Body of pancreas (tissue), 4 donors: ENCODE measurements around the gene NPBWR2. TPM values are rescaled to one million over a fixed set of nuclear protein-coding genes. Genes with fewer than 3 reads are reported as not detected.
"Not testable (repeated sequence)": the region's sequence is repeated elsewhere in the genome, so short reads cannot be mapped to it uniquely, and the experiment has no call there.

Source experiments
- ATAC-seq: fragments of 150-250 bp; one replicate; pipeline ENCODE4 v1.9.1; 2016
- DNase-seq, 4 donors: peaks; one replicate each; pipeline ENCODE4 v3.0.0-alpha.2; 2019
- H3K27ac ChIP-seq, 4 donors: fragments of 200-600 bp; sonication (generic); 1 replicate in 3 of 4; 2 replicates in 1 of 4; pipeline versions ENCODE4 v1.5.1 to v1.6.1; 2016 to 2019; ENCODE audit warnings: mild to moderate bottlenecking in 1 of 4, mixed read lengths in 1 of 4, moderate library complexity in 1 of 4
- H3K27me3 ChIP-seq, 2 donors: fragments of 200-600 bp; sonication (generic); one replicate each; pipeline ENCODE4 v1.6.0; 2016; ENCODE audit warnings: mild to moderate bottlenecking in 1 of 2
- H3K36me3 ChIP-seq, 2 donors: fragments of 200-600 bp; sonication (generic); replicated peaks in 1 of 2; 2 replicates each; pipeline ENCODE4 v1.5.1; 2016; ENCODE audit warnings: low read depth in 2 of 2; ENCODE audit not compliant: insufficient read depth in 1 of 2
- H3K4me1 ChIP-seq: fragments of 200-600 bp; sonication (generic); one replicate; pipeline ENCODE4 v1.6.0; 2016
- H3K4me3 ChIP-seq, 2 donors: fragments of 200-600 bp; sonication (generic); 1 replicate in 1 of 2; 2 replicates in 1 of 2; pipeline ENCODE4 v1.5.1; 2016 to 2019
- H3K9me3 ChIP-seq, 3 donors: fragments of 200-600 bp; sonication (generic); 1 replicate in 2 of 3; 2 replicates in 1 of 3; pipeline ENCODE4 v1.5.1; 2016
- POLR2A ChIP-seq, 3 donors: fragments of 450-650 bp; IDR thresholded peaks; one replicate each; pipeline ENCODE4 v1.6.1; 2016; ENCODE audit warnings: antibody characterized with exemption in 3 of 3, mild to moderate bottlenecking in 2 of 3
- WGBS, 2 donors: methylation state at CpG; one replicate each; pipeline ENCODE4 v1.1.5; 2017; 5-methylcytosine and 5-hydroxymethylcytosine counted together
- intact Hi-C: fragments of 100-400 bp; cut with DNase I; formaldehyde crosslinking; loops from one replicate; pipeline ENCODE4 v1.15.1; 2023
- total RNA-seq, 2 donors: library from RNA; depleted of rRNA; stranded (reverse); fragments of >200 nt; gene quantifications; one replicate each; pipeline ENCODE4 v1.1.0, GENCODE V29; 2016
- TF ChIP-seq, protein P1 (sequence below), 7 experiments: fragments of 450-650 bp in 4 of 7; fragments of 200-600 bp in 3 of 7; sonication (generic) in 3 of 7; IDR thresholded peaks; one replicate each; pipeline ENCODE4 v1.5.1; 2016 to 2019; ENCODE audit warnings: antibody characterized with exemption in 7 of 7

The NPBWR2 gene
- total RNA-seq, 2 donors from 2014 or later = not detected

DNA sequence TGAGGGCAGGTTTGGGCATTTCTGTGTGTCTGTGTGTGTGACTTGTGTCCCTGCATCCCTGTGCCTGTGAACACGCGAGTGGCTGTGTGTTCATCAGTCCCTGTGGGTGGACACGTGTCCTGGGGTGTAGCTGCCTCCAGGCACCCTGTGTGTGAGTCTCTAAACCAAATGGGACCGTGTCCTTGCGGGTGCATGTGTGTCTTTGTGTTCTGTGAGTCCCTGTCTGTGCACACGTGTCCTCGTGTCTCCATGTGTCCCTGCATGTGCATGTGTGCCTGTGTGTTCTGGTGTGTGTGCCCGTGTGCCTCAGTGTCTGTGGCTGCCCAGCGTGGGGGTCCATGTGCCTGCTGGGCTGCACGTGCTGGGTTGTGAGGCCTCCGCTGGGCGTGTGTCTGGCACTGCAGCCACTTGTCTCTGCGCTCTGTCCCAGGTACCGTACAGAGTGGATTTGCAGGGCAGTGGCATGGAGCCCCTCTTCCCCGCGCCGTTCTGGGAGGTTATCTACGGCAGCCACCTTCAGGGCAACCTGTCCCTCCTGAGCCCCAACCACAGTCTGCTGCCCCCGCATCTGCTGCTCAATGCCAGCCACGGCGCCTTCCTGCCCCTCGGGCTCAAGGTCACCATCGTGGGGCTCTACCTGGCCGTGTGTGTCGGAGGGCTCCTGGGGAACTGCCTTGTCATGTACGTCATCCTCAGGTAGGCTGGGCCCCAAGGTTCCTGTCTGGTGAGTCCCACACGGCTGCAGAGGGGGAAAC is 14.9 kb downstream of the NPBWR2 start:
- Histone ChIP-seq H3K9me3 (no peaks in the 10 kb centered on the region), H3K27me3 (no peaks in the 10 kb centered on the region), H3K4me3 (no peak overlapping the region), H3K36me3 (no peaks in the 10 kb centered on the region), H3K4me1 (no peaks in the 10 kb centered on the region), H3K27ac (no peak overlapping the region)
- no peak for DNase-seq
- TF ChIP-seq, protein P1, sequence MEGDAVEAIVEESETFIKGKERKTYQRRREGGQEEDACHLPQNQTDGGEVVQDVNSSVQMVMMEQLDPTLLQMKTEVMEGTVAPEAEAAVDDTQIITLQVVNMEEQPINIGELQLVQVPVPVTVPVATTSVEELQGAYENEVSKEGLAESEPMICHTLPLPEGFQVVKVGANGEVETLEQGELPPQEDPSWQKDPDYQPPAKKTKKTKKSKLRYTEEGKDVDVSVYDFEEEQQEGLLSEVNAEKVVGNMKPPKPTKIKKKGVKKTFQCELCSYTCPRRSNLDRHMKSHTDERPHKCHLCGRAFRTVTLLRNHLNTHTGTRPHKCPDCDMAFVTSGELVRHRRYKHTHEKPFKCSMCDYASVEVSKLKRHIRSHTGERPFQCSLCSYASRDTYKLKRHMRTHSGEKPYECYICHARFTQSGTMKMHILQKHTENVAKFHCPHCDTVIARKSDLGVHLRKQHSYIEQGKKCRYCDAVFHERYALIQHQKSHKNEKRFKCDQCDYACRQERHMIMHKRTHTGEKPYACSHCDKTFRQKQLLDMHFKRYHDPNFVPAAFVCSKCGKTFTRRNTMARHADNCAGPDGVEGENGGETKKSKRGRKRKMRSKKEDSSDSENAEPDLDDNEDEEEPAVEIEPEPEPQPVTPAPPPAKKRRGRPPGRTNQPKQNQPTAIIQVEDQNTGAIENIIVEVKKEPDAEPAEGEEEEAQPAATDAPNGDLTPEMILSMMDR (IDR thresholded peaks at IDR 0.05) = no peak
- TF ChIP-seq POLR2A (IDR thresholded peaks at IDR 0.05) = no peak
- intact Hi-C loops = no loop called here
- ATAC-seq = peak; percentile 12
- WGBS, 2 donors = 16 to 44% methylated on average over 12 to 26 of the region's 27 CpGs

- no peak for DNase-seq
- no peak for ATAC-seq
- H3K27me3 ChIP-seq = no peaks in the 10 kb centered on the region
- no peak overlapping the region for H3K27ac ChIP-seq
- WGBS, 2 donors = 18 to 21% methylated on average over 10 to 16 of the region's 16 CpGs
- H3K9me3 ChIP-seq = no peaks in the 10 kb centered on the region
- H3K4me3 ChIP-seq = no peak overlapping the region
- no peaks in the 10 kb centered on the region for H3K36me3 ChIP-seq
- intact Hi-C loops = no loop called here
- TF ChIP-seq, protein P1 (IDR thresholded peaks at IDR 0.05) = no peak
- TF ChIP-seq POLR2A (IDR thresholded peaks at IDR 0.05) = no peak
- no peaks in the 10 kb centered on the region for H3K4me1 ChIP-seq
These were observed 15.6 kb downstream of the NPBWR2 start for GRCh38 chr20:64091770-64092169.

DNA sequence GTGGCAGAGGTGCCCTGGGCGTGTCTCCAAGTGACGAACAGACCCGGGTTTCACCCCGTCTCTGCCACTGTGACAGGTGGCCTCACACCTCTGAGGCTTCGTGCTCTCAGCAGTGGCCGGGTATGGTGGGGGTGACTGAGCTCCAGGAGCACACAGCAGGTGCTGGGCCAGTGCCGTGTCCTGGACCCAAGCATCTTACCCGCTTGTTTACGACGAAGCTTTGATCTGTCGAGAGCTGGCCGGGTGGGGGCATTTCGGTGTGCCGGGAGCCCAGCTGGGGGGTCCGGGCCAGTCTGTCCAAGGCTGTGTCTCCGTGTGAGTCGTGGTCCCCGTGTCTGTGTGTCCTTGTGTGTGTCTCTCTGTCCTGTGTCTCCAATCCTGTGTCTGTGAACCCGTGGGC is 16.0 kb downstream of the NPBWR2 start:
- ATAC-seq (no peak), DNase-seq (no peak)
- TF ChIP-seq, protein P1 (IDR thresholded peaks at IDR 0.05) = no peak
- TF ChIP-seq POLR2A (IDR thresholded peaks at IDR 0.05) = no peak
- H3K4me1 ChIP-seq = no peaks in the 10 kb centered on the region
- H3K27me3 ChIP-seq = no peaks in the 10 kb centered on the region
- WGBS, 2 donors = 78% methylated on average over 19 of the region's 19 CpGs; no CpG with 5 or more reads in 1 of the 2 donors
- H3K4me3 ChIP-seq = no peak overlapping the region
- no peaks in the 10 kb centered on the region for H3K36me3 ChIP-seq
- H3K9me3 ChIP-seq = no peaks in the 10 kb centered on the region
- no peak overlapping the region for H3K27ac ChIP-seq
- intact Hi-C loops = no loop called here

DNA sequence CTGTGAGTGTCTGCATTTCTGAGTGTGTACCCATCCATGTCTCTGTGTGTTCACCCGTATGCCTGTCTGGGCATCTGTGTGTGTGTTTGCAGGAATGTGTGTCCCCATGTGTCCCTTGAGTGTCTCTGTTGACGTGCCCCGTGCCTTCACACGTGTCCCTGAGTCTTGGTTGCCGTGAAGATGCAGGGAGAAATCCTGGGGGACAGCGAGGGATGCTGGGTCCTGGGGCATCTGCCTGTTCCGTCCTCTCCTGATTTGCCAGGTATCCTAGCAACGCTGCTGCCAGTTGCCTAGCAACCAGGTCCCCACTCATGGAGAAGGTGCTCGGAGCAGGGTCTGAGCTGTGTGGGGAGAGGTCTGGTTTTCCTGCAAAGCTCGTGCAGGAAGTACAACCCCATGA is 17.2 kb downstream of the NPBWR2 start:
- ATAC-seq (no peak), DNase-seq (no peak)
- intact Hi-C loops = no loop called here
- TF ChIP-seq, protein P1 (IDR thresholded peaks at IDR 0.05) = no peak
- H3K27ac ChIP-seq = no peak overlapping the region
- 58 to 64% methylated on average over 9 to 10 of the region's 10 CpGs for WGBS, 2 donors
- H3K4me3 ChIP-seq = no peak overlapping the region
- no peaks in the 10 kb centered on the region for H3K9me3 ChIP-seq
- no peaks in the 10 kb centered on the region for H3K36me3 ChIP-seq
- H3K4me1 ChIP-seq = no peaks in the 10 kb centered on the region
- H3K27me3 ChIP-seq = peaks cover 0 to 1% of the 10 kb centered on the region in 2 donors

DNA sequence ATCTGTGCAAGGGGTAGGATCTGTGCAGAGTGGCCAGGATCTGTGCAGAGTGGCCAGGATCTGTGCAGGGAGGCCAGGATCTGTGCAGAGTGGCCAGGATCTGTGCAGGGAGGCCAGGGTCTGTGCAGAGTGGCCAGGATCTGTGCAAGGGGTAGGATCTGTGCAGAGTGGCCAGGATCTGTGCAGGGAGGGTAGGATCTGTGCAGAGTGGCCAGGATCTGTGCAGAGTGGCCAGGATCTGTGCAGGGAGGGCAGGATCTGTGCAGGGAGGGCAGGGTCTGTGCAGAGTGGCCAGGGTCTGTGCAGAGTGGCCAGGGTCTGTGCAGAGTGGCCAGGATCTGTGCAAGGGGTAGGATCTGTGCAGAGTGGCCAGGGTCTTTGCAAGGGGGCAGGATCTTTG is 18.8 kb downstream of the NPBWR2 start:
- H3K27me3 ChIP-seq, H3K27ac ChIP-seq, H3K9me3 ChIP-seq, ATAC-seq, H3K36me3 ChIP-seq, intact Hi-C loops, DNase-seq, H3K4me3 ChIP-seq: not testable (repeated sequence)
- peaks cover 14% of the 10 kb centered on the region for H3K4me1 ChIP-seq

DNA sequence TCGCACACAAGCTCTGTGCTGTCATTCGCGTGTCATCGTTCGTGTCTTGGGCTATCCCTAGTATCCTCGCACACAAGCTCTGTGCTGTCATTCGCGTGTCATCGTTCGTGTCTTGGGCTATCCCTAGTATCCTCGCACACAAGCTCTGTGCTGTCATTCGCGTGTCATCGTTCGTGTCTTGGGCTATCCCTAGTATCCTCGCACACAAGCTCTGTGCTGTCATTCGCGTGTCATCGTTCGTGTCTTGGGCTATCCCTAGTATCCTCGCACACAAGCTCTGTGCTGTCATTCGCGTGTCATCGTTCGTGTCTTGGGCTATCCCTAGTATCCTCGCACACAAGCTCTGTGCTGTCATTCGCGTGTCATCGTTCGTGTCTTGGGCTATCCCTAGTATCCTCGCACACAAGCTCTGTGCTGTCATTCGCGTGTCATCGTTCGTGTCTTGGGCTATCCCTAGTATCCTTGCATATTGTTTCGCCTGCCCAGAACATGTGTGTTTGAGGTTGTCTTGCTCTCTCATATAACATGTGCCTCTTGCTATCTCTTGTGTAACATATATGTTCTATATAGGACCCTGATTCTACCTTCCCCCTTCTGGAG is 20.0 kb downstream of the NPBWR2 start:
- H3K9me3 ChIP-seq, H3K27me3 ChIP-seq, H3K4me3 ChIP-seq, intact Hi-C loops, ATAC-seq, DNase-seq, H3K27ac ChIP-seq, H3K36me3 ChIP-seq: not testable (repeated sequence)
- peaks cover 21% of the 10 kb centered on the region for H3K4me1 ChIP-seq
- WGBS, 2 donors = 93 to 97% methylated on average over 5 to 7 of the region's 36 CpGs
